ENCODE results near the gene PBXIP1. TPM values are rescaled to one million over a fixed set of nuclear protein-coding genes. Genes with fewer than 3 reads are reported as not detected.

Gene PBXIP1
- total and polyA plus RNA-seq, 10 of the 15 experiments (the other 5 are each of a cell fraction or from before 2014, with no cell fraction given): 0.63 to 25.6 (median 15.4) TPM

DNA sequence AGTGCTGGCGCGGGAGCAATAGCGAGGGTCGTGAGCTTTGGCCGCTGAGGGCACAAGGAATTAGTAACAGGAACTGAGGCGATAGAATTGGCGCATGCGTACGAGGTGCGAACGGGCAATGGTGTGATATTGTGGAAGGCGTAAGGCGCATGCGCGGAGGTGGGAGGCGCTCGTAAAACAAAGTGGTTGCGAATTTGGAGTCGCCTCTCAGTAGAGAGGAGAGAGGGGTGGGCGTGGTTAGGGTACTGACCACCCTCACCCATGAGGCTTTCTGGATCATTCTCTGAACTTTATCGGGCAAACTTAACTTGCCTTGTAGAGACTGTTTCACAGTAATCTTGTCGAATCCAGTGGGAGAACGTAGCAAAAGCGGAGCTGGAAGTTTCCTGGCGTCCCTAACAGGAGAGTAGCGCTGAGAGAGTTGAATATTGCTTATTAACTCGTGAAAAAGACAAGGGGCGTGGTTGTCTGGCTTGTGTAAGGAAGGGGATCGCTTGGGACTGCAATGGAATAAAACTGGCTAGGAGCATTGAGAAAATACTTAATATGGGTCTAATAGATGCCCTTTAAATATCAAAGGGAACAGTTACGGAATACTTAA lies 19.0 kb upstream of the PBXIP1 start (continued):
- TF ChIP-seq BACH1 (IDR thresholded peaks at IDR 0.05; ENCODE audit: borderline replicate concordance) (0 out of 2 replicates have a peak, but pooled peaks have one; percentile 54), NRF1 (conservative IDR thresholded peaks at IDR 0.05; ENCODE audit: low read depth, low read length) (peak; percentile 94), LARP7 (IDR thresholded peaks at IDR 0.05) (0 out of 2 replicates have a peak, but pooled peaks have one; percentile 37), BMI1 (IDR thresholded peaks at IDR 0.05; ENCODE audit: borderline replicate concordance) (no peak), FOXK2 (IDR thresholded peaks at IDR 0.05) (peak; percentile 87), EED (IDR thresholded peaks at IDR 0.05; ENCODE audit: low read depth) (no peak), MXI1 (IDR thresholded peaks at IDR 0.05; ENCODE audit: low read depth, low read length) (peak; percentile 68), POLR2AphosphoS2 (IDR thresholded peaks at IDR 0.05; ENCODE audit: low read depth, low read length) (0 out of 2 replicates have a peak, but pooled peaks have one; percentile 30), PAX5 (IDR thresholded peaks at IDR 0.05; ENCODE audit: borderline replicate concordance, low read depth, low read length) (no peak), CHD4 (IDR thresholded peaks at IDR 0.05) (no peak), ZNF207 (IDR thresholded peaks at IDR 0.05; ENCODE audit: borderline replicate concordance) (no peak), CEBPB (IDR thresholded peaks at IDR 0.05; ENCODE audit: borderline replicate concordance in 1 of 2, low read depth in 2 of 2, low read length in 2 of 2) (no peak), RAD21 (IDR thresholded peaks at IDR 0.05; ENCODE audit: insufficient read depth, low read depth, low read length) (no peak), SMAD1 (IDR thresholded peaks at IDR 0.05; ENCODE audit: low read depth, partially characterized antibody) (peak; percentile 74), POLR2AphosphoS5 (IDR thresholded peaks at IDR 0.05; ENCODE audit: low read length) (peak; percentile 60; the same call in 1 of the 2 replicates), RBBP5 (conservative IDR thresholded peaks at IDR 0.05) (no peak)
- TF ChIP-seq, protein P1, sequence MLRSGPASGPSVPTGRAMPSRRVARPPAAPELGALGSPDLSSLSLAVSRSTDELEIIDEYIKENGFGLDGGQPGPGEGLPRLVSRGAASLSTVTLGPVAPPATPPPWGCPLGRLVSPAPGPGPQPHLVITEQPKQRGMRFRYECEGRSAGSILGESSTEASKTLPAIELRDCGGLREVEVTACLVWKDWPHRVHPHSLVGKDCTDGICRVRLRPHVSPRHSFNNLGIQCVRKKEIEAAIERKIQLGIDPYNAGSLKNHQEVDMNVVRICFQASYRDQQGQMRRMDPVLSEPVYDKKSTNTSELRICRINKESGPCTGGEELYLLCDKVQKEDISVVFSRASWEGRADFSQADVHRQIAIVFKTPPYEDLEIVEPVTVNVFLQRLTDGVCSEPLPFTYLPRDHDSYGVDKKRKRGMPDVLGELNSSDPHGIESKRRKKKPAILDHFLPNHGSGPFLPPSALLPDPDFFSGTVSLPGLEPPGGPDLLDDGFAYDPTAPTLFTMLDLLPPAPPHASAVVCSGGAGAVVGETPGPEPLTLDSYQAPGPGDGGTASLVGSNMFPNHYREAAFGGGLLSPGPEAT (IDR thresholded peaks at IDR 0.05; ENCODE audit: low read depth): no peak
- TF ChIP-seq, protein P2, sequence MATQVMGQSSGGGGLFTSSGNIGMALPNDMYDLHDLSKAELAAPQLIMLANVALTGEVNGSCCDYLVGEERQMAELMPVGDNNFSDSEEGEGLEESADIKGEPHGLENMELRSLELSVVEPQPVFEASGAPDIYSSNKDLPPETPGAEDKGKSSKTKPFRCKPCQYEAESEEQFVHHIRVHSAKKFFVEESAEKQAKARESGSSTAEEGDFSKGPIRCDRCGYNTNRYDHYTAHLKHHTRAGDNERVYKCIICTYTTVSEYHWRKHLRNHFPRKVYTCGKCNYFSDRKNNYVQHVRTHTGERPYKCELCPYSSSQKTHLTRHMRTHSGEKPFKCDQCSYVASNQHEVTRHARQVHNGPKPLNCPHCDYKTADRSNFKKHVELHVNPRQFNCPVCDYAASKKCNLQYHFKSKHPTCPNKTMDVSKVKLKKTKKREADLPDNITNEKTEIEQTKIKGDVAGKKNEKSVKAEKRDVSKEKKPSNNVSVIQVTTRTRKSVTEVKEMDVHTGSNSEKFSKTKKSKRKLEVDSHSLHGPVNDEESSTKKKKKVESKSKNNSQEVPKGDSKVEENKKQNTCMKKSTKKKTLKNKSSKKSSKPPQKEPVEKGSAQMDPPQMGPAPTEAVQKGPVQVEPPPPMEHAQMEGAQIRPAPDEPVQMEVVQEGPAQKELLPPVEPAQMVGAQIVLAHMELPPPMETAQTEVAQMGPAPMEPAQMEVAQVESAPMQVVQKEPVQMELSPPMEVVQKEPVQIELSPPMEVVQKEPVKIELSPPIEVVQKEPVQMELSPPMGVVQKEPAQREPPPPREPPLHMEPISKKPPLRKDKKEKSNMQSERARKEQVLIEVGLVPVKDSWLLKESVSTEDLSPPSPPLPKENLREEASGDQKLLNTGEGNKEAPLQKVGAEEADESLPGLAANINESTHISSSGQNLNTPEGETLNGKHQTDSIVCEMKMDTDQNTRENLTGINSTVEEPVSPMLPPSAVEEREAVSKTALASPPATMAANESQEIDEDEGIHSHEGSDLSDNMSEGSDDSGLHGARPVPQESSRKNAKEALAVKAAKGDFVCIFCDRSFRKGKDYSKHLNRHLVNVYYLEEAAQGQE (IDR thresholded peaks at IDR 0.05; ENCODE audit: low read depth, low read length): no peak
- TF ChIP-seq, protein P3, sequence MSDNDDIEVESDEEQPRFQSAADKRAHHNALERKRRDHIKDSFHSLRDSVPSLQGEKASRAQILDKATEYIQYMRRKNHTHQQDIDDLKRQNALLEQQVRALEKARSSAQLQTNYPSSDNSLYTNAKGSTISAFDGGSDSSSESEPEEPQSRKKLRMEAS (IDR thresholded peaks at IDR 0.05; ENCODE audit: low read depth, low read length): peak; percentile 75
